ENCODE data around the gene C20orf173.

DNA sequence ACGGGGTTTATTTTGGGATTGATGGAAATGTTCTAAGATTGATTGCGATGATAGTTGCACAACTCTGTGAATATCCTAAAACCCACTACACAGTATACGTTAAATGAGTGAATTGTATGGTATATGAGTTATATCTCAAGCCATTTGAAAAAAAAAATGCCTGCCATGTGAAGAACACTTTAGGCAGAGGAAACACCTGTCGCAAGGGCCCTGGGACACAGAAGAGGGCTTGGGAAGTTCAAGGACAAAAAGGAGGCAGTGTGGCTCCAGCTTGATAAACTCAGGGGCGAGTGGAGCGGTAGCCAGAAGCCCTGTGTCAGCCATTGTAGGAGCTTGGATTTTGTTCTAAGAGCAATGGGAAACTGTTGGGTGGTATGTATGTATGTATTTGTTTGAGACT lies 37.1 kb downstream of the C20orf173 start:
- no peak for TF ChIP-seq POLR2A (IDR thresholded peaks at IDR 0.05)
- TF ChIP-seq, protein P1, sequence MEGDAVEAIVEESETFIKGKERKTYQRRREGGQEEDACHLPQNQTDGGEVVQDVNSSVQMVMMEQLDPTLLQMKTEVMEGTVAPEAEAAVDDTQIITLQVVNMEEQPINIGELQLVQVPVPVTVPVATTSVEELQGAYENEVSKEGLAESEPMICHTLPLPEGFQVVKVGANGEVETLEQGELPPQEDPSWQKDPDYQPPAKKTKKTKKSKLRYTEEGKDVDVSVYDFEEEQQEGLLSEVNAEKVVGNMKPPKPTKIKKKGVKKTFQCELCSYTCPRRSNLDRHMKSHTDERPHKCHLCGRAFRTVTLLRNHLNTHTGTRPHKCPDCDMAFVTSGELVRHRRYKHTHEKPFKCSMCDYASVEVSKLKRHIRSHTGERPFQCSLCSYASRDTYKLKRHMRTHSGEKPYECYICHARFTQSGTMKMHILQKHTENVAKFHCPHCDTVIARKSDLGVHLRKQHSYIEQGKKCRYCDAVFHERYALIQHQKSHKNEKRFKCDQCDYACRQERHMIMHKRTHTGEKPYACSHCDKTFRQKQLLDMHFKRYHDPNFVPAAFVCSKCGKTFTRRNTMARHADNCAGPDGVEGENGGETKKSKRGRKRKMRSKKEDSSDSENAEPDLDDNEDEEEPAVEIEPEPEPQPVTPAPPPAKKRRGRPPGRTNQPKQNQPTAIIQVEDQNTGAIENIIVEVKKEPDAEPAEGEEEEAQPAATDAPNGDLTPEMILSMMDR (IDR thresholded peaks at IDR 0.05 in 8 of 11, conservative IDR thresholded peaks at IDR 0.05 in 3 of 11), result no peak

Data from spleen (tissue), 7 donors.